Hippocampal formation (tissue), 2 donors: ENCODE measurements around the gene SSBP1.
"Not testable (repeated sequence)": the region's sequence is repeated elsewhere in the genome, so short reads cannot be mapped to it uniquely, and the experiment has no call there.

Source experiments
- DNase-seq, 2 donors: peaks; one replicate each; lab custom pipeline; 2025; lab: John Stamatoyannopoulos, UW

SSBP1 gene

DNA sequence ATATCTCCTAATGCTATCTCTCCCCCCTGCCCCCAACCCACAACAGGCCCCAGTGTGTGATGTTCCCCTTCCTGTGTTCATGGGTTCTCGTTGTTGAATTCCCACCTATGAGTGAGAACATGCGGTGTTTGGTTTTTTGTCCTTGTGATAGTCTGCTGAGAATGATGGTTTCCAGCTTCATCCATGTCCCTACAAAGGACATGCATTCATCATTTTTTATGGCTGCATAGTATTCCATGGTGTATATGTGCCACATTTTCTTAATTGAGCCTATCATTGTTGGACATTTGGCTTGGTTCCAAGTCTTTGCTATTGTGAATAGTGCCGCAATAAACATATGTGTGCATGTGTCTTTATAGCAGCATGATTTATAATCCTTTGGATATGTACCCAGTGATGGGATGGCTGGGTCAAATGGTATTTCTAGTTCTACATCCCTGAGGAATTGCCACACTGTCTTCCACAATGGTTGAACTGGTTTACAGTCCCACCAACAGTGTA lies 32.0 kb downstream of the SSBP1 start:
- DNase-seq: not testable (repeated sequence)

DNA sequence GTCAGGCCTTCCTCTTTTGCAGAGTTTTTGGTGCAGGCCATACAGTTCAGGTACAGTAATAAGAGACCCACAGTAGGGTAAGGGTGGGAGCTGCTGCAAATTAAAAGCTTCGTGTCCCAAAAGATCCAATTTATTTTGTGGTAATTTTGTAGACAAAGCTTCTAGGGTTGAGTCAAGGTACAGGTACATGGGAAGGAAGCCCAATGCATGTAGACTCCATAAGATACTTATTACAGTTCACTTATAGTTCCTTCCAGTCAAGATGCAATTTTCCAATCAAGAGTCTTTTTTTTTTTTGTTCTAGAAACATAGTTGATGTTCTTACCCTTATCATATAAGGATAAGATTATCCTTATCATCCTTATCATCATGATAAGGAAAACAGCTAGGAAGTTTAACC lies 38.2 kb downstream of the SSBP1 start, which contains the start of gene TAS2R4:
TSS of gene TAS2R4 (plus strand) at position 301 of the 400 bp plus-strand sequence. CDS start 1,815 bp downstream, outside the sequence.
- no peak for DNase-seq

DNA sequence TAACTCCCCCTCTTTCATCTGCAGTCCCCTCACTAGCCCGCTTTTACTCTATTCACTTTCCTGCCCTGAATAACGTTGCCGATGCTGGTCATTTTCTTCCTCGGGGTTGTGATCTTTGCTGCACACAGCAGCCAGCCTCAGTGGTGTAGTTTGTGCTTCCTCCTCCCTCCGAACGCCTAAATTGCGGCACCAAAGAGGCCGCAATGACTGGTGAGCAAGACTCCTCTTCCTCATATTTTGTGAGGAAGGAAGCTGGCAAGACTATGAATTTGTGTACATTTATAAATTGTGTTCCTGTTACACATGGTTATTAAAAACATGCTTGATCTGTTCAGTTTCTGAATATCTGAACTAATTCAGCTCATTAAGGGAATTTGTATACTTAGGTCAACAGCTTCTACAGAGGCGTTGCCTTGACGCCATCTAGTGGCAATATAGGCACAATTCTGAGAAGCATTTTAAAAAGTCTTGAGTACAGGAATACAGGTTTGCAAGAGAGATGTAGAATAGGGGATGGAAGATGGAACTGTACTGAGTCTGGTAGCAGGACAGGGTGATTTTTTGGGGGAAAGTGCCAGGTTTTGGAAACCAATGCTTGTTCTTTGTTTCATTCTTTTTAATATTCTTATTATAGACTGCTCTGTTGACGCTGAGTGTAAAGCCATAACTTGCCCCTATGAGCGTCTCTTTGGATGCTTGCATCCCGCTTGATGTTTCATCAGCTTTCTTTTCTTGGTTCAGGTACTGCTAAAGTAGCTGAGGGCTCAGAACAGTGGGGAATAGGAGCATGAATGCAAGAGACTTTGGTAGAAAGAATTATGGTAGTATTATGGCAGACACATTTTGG lies 47.8 kb downstream of the SSBP1 start:
- DNase-seq: peak in 1 of 2 donors; percentile 63

DNA sequence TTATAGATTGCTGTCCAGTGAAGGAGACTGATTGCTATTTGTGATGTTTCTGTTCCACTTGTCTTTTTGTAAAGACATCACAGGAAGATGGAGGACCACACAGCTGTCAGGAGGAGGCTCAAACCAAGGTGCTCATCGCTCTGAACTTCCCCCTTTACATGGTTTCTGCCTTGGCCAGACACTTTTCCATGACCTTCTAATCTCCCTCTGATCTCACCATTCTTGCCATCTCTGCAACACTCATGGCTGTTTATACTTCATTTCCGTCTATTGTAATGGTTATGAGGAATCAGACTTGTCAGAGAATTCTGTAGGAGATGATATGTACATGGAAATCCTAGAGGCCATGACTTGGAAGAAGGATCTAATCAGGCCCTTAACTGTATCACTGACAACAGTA lies 50.1 kb downstream of the SSBP1 start:
- DNase-seq: no peak

DNA sequence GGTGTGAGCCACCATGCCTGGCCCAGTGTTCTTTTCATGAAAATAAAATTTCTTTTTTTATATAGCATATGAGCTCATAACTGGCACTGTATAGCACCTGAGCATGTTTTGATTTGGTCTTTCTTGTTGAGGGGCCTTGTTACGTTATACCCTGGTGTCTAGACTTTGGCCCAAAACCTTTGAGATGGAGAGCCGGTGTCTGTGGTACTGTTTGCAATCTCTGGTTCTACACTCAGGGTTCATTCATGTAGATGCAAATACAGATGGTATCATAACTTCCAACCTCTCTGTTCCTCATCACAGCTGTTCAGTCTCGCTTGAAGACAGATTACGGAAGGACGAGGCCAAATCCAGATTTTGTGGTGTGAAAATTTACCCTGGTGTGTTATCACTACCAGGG lies 51.8 kb downstream of the SSBP1 start, which contains the start of gene TAS2R5:
TSS of gene TAS2R5 (plus strand) at position 301 of the 400 bp plus-strand sequence. CDS start 145 bp downstream, outside the sequence.
- no peak for DNase-seq

DNA sequence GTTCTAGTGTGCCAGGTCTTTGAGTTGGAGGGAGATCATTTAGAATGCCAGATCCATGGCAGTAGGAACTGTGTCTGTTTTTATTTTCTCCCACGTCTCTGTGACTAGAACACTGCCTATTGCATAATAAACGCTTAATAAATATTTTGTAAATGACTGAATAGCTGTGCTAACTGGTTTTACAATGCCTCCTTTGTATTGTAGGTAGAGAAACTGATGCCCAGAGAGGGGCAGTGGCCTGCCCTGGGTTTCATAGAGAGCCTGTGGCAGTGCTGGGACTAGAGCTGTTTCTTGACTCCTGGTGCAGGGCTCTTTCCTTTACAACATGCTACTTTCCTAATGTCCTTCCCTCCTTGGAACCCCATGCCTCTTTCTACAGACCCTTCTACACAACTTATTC lies 54.4 kb downstream of the SSBP1 start:
- DNase-seq: no peak
